ENCODE data around the gene PLK2. TPM values are rescaled to one million over a fixed set of nuclear protein-coding genes. Genes with fewer than 3 reads are reported as not detected.

Gene PLK2
- total RNA-seq, 1 donor from 2014 or later, result 12.3 TPM

DNA sequence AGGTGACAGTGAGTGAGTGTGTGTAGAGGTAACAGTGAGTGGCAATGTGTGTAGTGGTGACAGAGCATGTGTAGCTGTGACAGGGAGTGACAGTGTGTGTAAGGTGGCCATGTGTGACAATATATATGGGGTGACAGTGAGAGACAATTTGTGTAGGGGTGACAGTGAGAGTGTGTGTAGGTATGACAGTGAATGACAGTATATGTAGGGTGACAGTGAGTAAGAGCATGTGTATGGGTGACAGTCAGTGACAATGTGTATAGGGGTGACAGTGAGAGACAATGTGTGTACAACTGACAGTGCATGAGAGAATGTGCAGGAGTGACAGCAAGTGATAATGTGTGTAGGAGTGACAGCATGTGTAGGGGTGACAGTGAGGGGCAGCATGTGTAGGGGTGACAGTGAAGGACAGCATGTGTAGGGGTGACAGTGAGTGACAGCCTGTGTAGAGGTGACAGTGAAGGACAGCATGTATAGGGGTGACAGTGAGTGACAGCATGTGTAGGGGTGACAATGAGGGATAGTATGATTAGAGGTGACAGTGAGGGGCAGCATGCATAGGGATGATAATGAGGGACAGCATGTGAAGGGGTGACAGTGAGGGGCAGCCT lies 21.3 kb upstream of the PLK2 start:
- DNase-seq (ENCODE audit: low spot score) (no peak), ATAC-seq (no peak)

DNA sequence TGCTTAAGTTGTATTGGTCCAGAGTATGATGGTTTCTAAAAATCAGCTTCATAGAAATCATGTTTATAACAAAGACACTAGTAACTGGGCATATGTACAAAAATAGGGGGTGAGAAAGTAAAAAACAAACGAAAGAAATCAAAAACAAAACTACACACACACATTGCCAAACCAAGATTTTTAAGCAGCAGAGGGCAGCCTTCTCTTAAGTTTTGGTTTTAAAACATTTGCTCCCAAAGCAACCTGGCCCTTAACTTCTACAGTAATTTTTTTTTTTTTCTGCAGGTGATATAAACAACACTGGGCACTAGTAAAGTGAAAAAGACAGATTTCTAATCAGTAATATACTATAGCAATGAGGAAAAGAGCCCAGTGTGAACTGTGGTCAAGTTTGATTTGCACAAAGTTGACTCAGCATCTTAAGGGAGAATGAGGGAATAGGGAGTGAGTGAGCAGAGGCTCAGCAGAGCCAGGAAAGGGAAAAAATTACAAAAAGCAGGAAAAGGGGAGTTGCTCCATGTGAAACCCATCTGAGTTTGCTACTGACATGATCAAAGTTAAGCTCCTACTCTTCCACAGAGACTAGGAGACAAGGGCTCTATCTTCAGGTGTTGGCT lies 18.0 kb upstream of the PLK2 start:
- ATAC-seq (peak; percentile 45), DNase-seq (ENCODE audit: low spot score) (no peak)

DNA sequence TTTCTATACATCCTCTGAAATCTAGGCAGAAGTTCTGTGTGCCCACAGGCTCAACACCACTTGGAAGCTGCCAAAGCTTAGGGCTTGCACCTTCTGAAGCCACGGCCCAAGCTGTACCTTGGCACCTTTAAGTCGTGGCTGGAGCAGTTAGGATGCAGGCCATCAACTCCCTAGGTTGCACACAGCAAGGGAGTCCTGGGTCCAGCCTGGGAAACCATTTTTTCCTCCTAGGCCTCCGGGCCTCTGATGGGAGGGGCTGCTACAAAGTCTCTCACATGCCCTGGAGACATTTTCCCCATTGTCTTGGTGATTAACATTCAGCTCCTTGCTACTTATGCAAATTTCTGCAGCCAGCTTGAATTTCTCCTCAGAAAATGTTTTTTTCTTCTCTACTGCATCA lies 15.5 kb upstream of the PLK2 start:
- ATAC-seq (no peak), DNase-seq (ENCODE audit: low spot score) (no peak)

DNA sequence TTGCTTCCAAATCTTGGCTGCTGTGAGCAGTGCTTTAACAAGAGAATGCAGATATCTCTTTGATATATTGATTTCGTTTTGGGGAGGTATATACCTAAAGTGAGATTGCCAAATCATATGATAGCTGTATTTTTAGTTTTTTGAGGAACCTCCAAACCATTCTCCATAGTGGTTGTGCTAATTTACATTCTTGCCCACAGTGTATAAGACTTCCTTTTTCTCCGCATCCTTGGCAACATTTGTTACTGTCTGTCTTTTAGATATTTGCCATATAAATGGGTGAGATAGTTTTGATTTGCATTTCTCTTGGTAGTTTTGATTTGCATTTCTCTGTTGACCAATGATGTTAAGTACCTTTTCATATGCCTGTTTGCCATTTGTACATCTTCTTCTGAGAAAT lies 10.0 kb upstream of the PLK2 start:
- DNase-seq (ENCODE audit: low spot score), result no peak
- ATAC-seq, result no peak

GRCh38 chr5:58466939-58467338 lies 7.1 kb upstream of the PLK2 start:
- no peak for DNase-seq (ENCODE audit: low spot score)
- ATAC-seq, result no peak

- DNase-seq (ENCODE audit: low spot score) (no peak), ATAC-seq (peak; percentile 23)
These were observed 2.8 kb upstream of the PLK2 start for GRCh38 chr5:58462623-58463230.

- peak; percentile 51 for DNase-seq (ENCODE audit: low spot score)
- peak; percentile 36 for ATAC-seq
These were observed 2.3 kb upstream of the PLK2 start for GRCh38 chr5:58462154-58462553.

GRCh38 chr5:58460732-58461286 lies 923 bp upstream of the PLK2 start:
- peak; percentile 94 for DNase-seq (ENCODE audit: low spot score)
- peak; percentile 81 for ATAC-seq

- peak; percentile 5 for ATAC-seq
- DNase-seq (ENCODE audit: low spot score), result no peak
These were observed 512 bp downstream of the PLK2 start for GRCh38 chr5:58459146-58460001.

DNA sequence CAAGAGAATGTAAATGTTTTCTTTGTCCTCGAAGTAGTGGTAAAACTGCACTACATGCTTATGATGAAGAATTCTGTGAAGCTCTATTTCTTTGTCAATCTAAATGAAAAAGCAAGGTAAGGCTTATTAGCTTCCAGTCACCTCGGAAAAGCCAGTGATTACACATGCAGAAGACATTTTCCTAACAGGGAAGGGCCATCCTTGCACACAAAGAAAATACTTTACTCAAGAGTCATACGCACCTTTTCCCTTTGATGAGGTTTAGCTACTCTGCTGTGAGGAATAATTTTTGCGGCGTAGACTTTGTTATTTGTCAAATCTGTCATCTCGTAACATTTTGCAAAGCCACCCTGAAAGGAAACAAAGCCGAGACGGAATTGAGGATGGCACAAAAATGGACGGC lies 1.1 kb downstream of the PLK2 start:
- DNase-seq (ENCODE audit: low spot score) (no peak), ATAC-seq (no peak)

GRCh38 chr5:58458141-58458742 lies 1.6 kb downstream of the PLK2 start:
- ATAC-seq, result no peak

GRCh38 chr5:58457050-58457449 lies 2.8 kb downstream of the PLK2 start:
- no peak for ATAC-seq
- no peak for DNase-seq (ENCODE audit: low spot score)

More at GRCh38 chr5:58458141-58458742, 1.6 kb downstream of the PLK2 start:
- no peak for DNase-seq (ENCODE audit: low spot score)

DNA sequence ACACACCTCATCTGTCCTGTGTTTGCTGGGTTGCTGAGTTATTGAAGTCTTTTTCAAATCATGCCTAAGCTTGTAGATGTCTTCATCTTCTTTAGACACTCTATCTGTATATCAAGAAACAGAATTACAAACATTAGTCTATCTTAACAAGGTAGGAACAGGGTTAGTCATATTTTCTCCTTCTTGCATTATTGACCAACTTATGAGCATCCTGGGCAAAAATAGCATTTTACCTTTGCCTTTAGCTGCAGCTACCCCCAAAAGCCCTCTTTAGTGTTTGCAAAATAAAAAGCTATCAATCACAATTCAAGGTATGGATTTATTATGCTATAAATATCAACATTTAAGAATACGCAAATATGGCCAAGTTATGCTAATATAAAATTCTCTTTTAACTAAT lies 3.4 kb downstream of the PLK2 start:
- ATAC-seq, result no peak
- no peak for DNase-seq (ENCODE audit: low spot score)

GRCh38 chr5:58456026-58456425 lies 3.9 kb downstream of the PLK2 start:
- no peak for ATAC-seq

GRCh38 chr5:58455480-58455879 lies 4.4 kb downstream of the PLK2 start:
- no peak for ATAC-seq
- no peak for DNase-seq (ENCODE audit: low spot score)

More at GRCh38 chr5:58456026-58456425, 3.9 kb downstream of the PLK2 start:
- no peak for DNase-seq (ENCODE audit: low spot score)

GRCh38 chr5:58455066-58455465 lies 4.8 kb downstream of the PLK2 start:
- DNase-seq (ENCODE audit: low spot score), result no peak
- no peak for ATAC-seq

- ATAC-seq (peak; percentile 46), DNase-seq (ENCODE audit: low spot score) (no peak)
These were observed 5.9 kb downstream of the PLK2 start for GRCh38 chr5:58454025-58454424.

- DNase-seq (ENCODE audit: low spot score), result no peak
- no peak for ATAC-seq
These were observed 6.6 kb downstream of the PLK2 start for GRCh38 chr5:58453306-58453705.

- ATAC-seq, result no peak
- DNase-seq (ENCODE audit: low spot score), result no peak
These were observed 7.2 kb downstream of the PLK2 start for GRCh38 chr5:58452566-58453258.

All from left lobe of liver (tissue), 2 donors.